K562 (cell line): ENCODE results near the gene CGREF1. TPM values are rescaled to one million over a fixed set of nuclear protein-coding genes. Genes with fewer than 3 reads are reported as not detected.
A peak's percentile ranks its signal among the peaks of the same experiment; 100 is the strongest.

Experiments
- ATAC-seq: fragments of 200-7000 bp; cut with Tn5 transposase; 3 replicates; pipeline ENCODE4 v1.9.1; 2020; ENCODE audit warnings: moderate library complexity
- BruUV-seq: library from RNA; stranded (reverse); fragments of 400-500 nt; replicated peaks from 2 replicates; lab custom pipeline; 2021; lab: Mats Ljungman, UMichigan
- CTCF ChIA-PET: fragments of 300-600 bp; formaldehyde crosslinking; extraction: SDS; loops from one replicate; lab custom pipeline; 2021; ENCODE audit warnings: low intra/inter-chr PET ratio; lab: Yijun Ruan, JAX
- POLR2A ChIA-PET: fragments of 300-600, 350-650 bp; sonication (Branson Sonifier 250); formaldehyde crosslinking; extraction: SDS; loops from one replicate; lab custom pipeline; 2021; ENCODE audit warnings: antibody characterized with exemption, inconsistent platforms; lab: Yijun Ruan, JAX
- DNase-seq, 4 experiments: peaks; one replicate each; pipeline versions ENCODE4 v3.0.0 to v3.0.0-alpha.2; 2011 to 2018; ENCODE audit warnings: low spot score in 3 of 4, mixed read lengths in 3 of 4; ENCODE audit errors: extremely low read depth in 1 of 4
- FAIRE-seq: peaks from 2 replicates; lab custom pipeline; 2011; peaks lifted over from hg19 to GRCh38; lab: Jason Lieb, UNC
- H2AFZ ChIP-seq: 2 replicates; pipeline ENCODE4 v1.6.0; 2011; ENCODE audit warnings: low read depth, low read length, control low read depth, inconsistent platforms
- H3K27ac ChIP-seq: fragments of 200-600 bp; 3 replicates; pipeline ENCODE4 v1.8.0; 2011; ENCODE audit warnings: low read depth, mild to moderate bottlenecking, control low read depth, inconsistent platforms, low read length, moderate library complexity, mixed read lengths; ENCODE audit errors: extremely low read depth
- H3K27me3 ChIP-seq, 2 experiments: fragments of 300-600 bp in 1 of 2; 2 replicates in 1 of 2; 3 replicates in 1 of 2; pipeline versions ENCODE4 v1.6.0 to v1.8.0; 2011; ENCODE audit warnings: inconsistent platforms in 2 of 2, low read length in 2 of 2, mild to moderate bottlenecking in 1 of 2, mixed read lengths in 1 of 2, moderate library complexity in 1 of 2; ENCODE audit not compliant: control insufficient read depth in 2 of 2, insufficient read depth in 2 of 2
- H3K36me3 ChIP-seq: fragments of 300-600 bp; 3 replicates; pipeline ENCODE4 v1.8.0; 2011; ENCODE audit warnings: mild to moderate bottlenecking, low read length, inconsistent platforms; ENCODE audit not compliant: control insufficient read depth, insufficient read depth
- H3K4me1 ChIP-seq, 2 experiments: fragments of 200-600 bp in 1 of 2; replicated peaks in 1 of 2; 2 replicates in 1 of 2; 3 replicates in 1 of 2; pipeline versions ENCODE4 v1.5.1 to v1.8.0; 2011; ENCODE audit warnings: inconsistent platforms in 2 of 2, low read length in 2 of 2, mild to moderate bottlenecking in 1 of 2, mixed read lengths in 1 of 2, moderate library complexity in 1 of 2; ENCODE audit not compliant: control insufficient read depth in 2 of 2, insufficient read depth in 2 of 2
- H3K4me2 ChIP-seq: 2 replicates; pipeline ENCODE4 v1.6.1; 2011; ENCODE audit warnings: low read length, control low read depth, inconsistent platforms, mixed read lengths; ENCODE audit not compliant: insufficient read depth
- H3K4me3 ChIP-seq: fragments of 200-600 bp; sonication (generic), shearing (Covaris generic); 2 replicates; pipeline ENCODE4 v1.5.1; 2016; ENCODE audit warnings: control low read depth, inconsistent platforms
- H3K79me2 ChIP-seq: fragments of 200-600 bp; 3 replicates; pipeline ENCODE4 v1.8.0; 2011; ENCODE audit warnings: low read length, inconsistent platforms; ENCODE audit not compliant: control insufficient read depth, insufficient read depth
- H3K9ac ChIP-seq, 2 experiments: 2 replicates each; pipeline versions ENCODE4 v1.6.0 to v1.6.1; 2011; ENCODE audit warnings: low read depth in 2 of 2, low read length in 2 of 2, control low read depth in 1 of 2, inconsistent platforms in 1 of 2, mild to moderate bottlenecking in 1 of 2, mixed read lengths in 1 of 2; ENCODE audit not compliant: insufficient read depth in 1 of 2
- H3K9me1 ChIP-seq: one replicate; pipeline ENCODE4 v1.6.0; 2011; ENCODE audit warnings: inconsistent platforms, mild to moderate bottlenecking, low read length, moderate library complexity; ENCODE audit not compliant: control insufficient read depth, insufficient read depth
- H3K9me3 ChIP-seq: replicated peaks from 2 replicates; pipeline ENCODE4 v1.5.1; 2011; ENCODE audit warnings: low read depth, low read length, inconsistent platforms; ENCODE audit not compliant: control insufficient read depth, insufficient read depth
- H4K20me1 ChIP-seq: replicated peaks from 2 replicates; pipeline ENCODE4 v1.6.1; 2011; ENCODE audit warnings: low read length, inconsistent platforms, mixed read lengths; ENCODE audit not compliant: control insufficient read depth, insufficient read depth
- CBX8 ChIP-seq: fragments of 200-600 bp; sonication (generic); IDR thresholded peaks from 2 replicates; pipeline ENCODE4 v1.6.1; 2012; ENCODE audit warnings: borderline replicate concordance, mixed run types, low read depth, mild to moderate bottlenecking, moderate library complexity, mixed read lengths, low read length, control low read depth, inconsistent platforms; ENCODE audit not compliant: poor library complexity, severe bottlenecking; ENCODE audit errors: extremely low read depth
- ELF4 ChIP-seq: fragments of 450-650 bp; formaldehyde crosslinking; IDR thresholded peaks from 2 replicates; pipeline ENCODE4 v1.4.0; 2022; ENCODE audit warnings: missing genetic modification characterization
- EP300 ChIP-seq: IDR thresholded peaks from 2 replicates; pipeline ENCODE4 v1.6.1; 2012; ENCODE audit warnings: low read length, improper control_type of control experiment
- FOXM1 ChIP-seq, 2 experiments: fragments of 450-650 bp in 1 of 2; sonication (generic) in 1 of 2; formaldehyde crosslinking in 1 of 2; IDR thresholded peaks; 2 replicates each; pipeline versions ENCODE4 v1.6.1 to v1.9.0; 2017 to 2022; ENCODE audit warnings: low read depth in 2 of 2, mild to moderate bottlenecking in 2 of 2, missing genetic modification reagents in 1 of 2, moderate library complexity in 1 of 2
- RBBP5 ChIP-seq: fragments of 200-600 bp; sonication (generic); IDR thresholded peaks from 2 replicates; pipeline ENCODE4 v1.6.1; 2012; ENCODE audit warnings: borderline replicate concordance, mild to moderate bottlenecking, low read length, control low read depth, inconsistent platforms; ENCODE audit not compliant: insufficient read depth, poor library complexity, severe bottlenecking
- ZBED1 ChIP-seq: IDR thresholded peaks from 2 replicates; pipeline ENCODE4 v1.6.1; 2014
- ZNF184 ChIP-seq: sonication (generic); formaldehyde crosslinking; IDR thresholded peaks from 2 replicates; pipeline ENCODE4 v1.5.0; 2020; ENCODE audit warnings: missing genetic modification reagents
- ZNF282 ChIP-seq: sonication (generic); formaldehyde crosslinking; IDR thresholded peaks from 2 replicates; pipeline ENCODE4 v1.8.1; 2023; ENCODE audit warnings: missing genetic modification reagents
- WGBS: fragments of 100-300 bp; shearing (Covaris generic); methylation state at CpG from one replicate; pipeline ENCODE4 v1.1.6; 2016; ENCODE audit warnings: low coverage, mixed read lengths; ENCODE audit not compliant: insufficient coverage; ENCODE audit errors: missing lambda C conversion rate; 5-methylcytosine and 5-hydroxymethylcytosine counted together
- in situ Hi-C: fragments of 300-500 bp; cut with MboI; formaldehyde crosslinking; loops from 4 replicates; pipeline ENCODE4 v1.15.0; 2018; ENCODE audit warnings: inconsistent platforms, mixed read lengths
- intact Hi-C: fragments of 100-400 bp; cut with micrococcal nuclease; formaldehyde crosslinking; loops from 2 replicates; pipeline ENCODE4 v1.14.2; 2022
- polyA plus RNA-seq, 8 experiments: library from polyadenylated mRNA; depleted of rRNA in 4 of 8; stranded (reverse) in 5 of 8; unstranded in 3 of 8; fragments of >200 nt; fragmentation: Nextera tagmentation in 2 of 8; fragmentation: Illumina TruSeq in 1 of 8; extraction: Ambion mirVana in 2 of 8; extraction: Trizol in 1 of 8; gene quantifications; 2 replicates each; pipeline versions ENCODE4 v1.2.1 to v1.2.3, GENCODE V29; 2011 to 2014; ENCODE audit warnings: inconsistent platforms in 1 of 8, missing spikeins in 1 of 8
- total RNA-seq, 7 experiments: library from RNA; depleted of rRNA in 6 of 7; stranded (reverse); fragments of >200 nt in 6 of 7; fragmentation: Illumina TruSeq in 2 of 7; extraction: Trizol in 2 of 7; gene quantifications; 2 replicates each; pipeline versions ENCODE4 v1.2.1 to v1.2.3, GENCODE V29; 2011 to 2021; ENCODE audit warnings: low replicate concordance in 1 of 7
- TF ChIP-seq, protein P1 (sequence below): fragments of 450-650 bp; IDR thresholded peaks from 2 replicates; pipeline ENCODE4 v1.6.1; 2016; ENCODE audit warnings: borderline replicate concordance
- TF ChIP-seq, protein P2 (sequence below): IDR thresholded peaks from 3 replicates; pipeline ENCODE4 v1.6.1; 2011; ENCODE audit warnings: borderline replicate concordance, mild to moderate bottlenecking; ENCODE audit not compliant: insufficient read length, insufficient read depth

CGREF1 gene
- total and polyA plus RNA-seq, 9 of the 15 experiments (the other 6 are each of a cell fraction or from before 2014, with no cell fraction given) = 0.07 to 0.50 (median 0.37) TPM

DNA sequence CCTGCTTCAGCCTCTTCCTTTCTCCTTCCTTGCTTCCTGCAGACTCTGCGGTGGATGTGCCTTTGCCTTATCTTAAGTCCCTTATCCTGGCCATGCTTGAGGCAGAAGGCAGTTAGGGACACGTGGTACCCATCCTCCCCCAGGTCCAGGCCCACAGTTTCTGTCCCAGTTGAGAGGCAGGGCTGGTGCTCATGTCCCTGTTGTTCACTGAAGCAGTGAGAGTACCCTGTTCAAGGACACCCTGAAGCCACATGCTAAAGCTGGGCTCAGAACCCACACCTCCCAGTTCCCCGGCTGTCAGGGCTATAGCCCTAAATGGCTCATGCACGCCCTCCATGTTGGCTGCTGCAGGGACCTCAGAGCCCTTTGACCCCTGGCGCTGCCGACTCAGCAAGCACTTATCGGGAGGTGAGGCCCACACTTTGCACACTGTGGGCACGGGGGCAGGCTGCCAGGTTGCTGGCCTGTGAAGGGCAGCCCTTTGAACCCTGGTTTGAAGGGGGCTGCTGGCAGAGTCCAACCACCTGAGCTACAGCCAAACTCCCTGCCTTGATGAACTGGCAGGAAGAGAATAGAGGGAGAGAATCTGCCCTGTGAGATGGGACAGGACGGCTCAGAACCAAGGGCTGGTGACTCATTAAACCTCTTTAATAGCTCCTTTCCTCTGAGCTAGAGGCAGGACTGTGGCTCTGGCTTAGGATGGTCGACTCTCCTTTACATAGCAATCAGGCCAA, 26.1 kb downstream of the CGREF1 start (continued):
- TF ChIP-seq CBX8 = no peak

DNA sequence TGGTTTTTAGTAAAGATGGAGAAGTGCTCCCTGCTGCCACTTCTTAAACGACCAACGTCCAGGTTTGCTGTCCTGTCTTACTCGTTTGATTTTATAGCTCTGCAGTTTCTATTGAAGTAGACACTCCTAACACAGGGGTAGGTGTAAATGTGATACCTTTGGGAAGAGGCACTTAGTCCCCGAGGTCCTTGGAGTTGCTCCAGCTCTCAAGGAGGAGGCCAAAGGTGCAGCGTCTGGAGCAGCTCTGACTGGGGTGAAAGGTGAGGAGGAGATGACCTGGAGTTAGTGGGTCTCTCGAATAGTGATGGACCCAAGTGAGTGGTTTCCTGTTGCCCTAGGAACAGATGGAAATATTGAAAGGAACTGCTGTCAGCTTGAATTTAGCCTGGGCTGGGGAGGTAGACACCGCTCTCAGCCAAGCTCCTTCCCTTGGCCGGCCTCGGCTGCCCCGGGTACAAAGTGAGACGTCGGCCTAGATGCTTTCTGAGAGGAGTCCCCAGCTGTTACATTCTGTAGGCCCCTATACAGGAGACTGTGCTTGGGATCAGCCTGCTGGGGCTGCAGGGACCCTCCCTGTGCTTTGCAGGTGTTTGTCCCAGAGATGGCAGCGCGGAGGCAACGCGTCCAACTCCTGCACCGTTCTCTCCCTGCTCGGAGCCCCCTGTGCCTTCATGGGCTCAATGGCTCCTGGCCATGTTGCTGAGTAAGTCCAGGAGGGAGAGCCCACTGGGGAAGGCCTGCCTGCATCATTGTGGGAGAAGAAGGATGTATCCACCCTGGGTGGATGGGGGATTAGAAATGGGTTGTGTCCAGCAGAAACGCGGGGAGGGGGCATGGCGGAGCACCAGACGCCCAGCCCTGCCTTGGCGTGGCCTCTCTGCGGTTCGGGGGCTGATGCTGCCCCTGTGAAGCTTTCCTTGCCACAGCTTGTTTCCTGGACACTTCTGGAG, 26.9 kb downstream of the CGREF1 start:
- CTCF ChIA-PET = interaction anchor here (0.8 kb wide), 1 partner anchor 132 kb away, joined by 3 read pairs; no protein-coding TSS in a partner anchor
- Histone ChIP-seq H3K9ac (peak overlapping the region; percentile 35 to 77; a peak in 3 of 4 replicates), H3K27ac (peak overlapping the region; percentile 69)

More for the DNA sequence above, 26.9 kb downstream of the CGREF1 start:
- Histone ChIP-seq H3K4me2 (peak overlapping the region; percentile 50), H2AFZ (peak overlapping the region; percentile 94), H3K36me3 (no peaks in the 10 kb centered on the region; the same call in 2 of the 3 replicates), H3K9me3 (no peaks in the 10 kb centered on the region), H3K27me3 (no peaks in the 10 kb centered on the region), H3K9me1 (no peaks in the 10 kb centered on the region), H3K4me3 (no peak overlapping the region)
- 55% methylated on average over 25 of the region's 25 CpGs for WGBS
- POLR2A ChIA-PET = interaction anchor here (0.6 to 3.6 kb wide), 3 partner anchors 10 to 685 kb away, joined by 3 to 11 read pairs (median 3); no protein-coding TSS in a partner anchor
- in situ Hi-C loops = no loop called here
- FAIRE-seq = peak; percentile 51
- DNase-seq = no peak
- BruUV-seq = no TSS peak
- TF ChIP-seq RBBP5 = peak; percentile 37
- TF ChIP-seq, protein P1, sequence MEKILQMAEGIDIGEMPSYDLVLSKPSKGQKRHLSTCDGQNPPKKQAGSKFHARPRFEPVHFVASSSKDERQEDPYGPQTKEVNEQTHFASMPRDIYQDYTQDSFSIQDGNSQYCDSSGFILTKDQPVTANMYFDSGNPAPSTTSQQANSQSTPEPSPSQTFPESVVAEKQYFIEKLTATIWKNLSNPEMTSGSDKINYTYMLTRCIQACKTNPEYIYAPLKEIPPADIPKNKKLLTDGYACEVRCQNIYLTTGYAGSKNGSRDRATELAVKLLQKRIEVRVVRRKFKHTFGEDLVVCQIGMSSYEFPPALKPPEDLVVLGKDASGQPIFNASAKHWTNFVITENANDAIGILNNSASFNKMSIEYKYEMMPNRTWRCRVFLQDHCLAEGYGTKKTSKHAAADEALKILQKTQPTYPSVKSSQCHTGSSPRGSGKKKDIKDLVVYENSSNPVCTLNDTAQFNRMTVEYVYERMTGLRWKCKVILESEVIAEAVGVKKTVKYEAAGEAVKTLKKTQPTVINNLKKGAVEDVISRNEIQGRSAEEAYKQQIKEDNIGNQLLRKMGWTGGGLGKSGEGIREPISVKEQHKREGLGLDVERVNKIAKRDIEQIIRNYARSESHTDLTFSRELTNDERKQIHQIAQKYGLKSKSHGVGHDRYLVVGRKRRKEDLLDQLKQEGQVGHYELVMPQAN = no peak
- no peak for TF ChIP-seq ZNF282 (CRISPR knock-in tag)
- no peak for TF ChIP-seq ELF4 (CRISPR knock-in tag)
- no peak for TF ChIP-seq ZNF184
- TF ChIP-seq EP300 = no peak
- TF ChIP-seq, protein P2, sequence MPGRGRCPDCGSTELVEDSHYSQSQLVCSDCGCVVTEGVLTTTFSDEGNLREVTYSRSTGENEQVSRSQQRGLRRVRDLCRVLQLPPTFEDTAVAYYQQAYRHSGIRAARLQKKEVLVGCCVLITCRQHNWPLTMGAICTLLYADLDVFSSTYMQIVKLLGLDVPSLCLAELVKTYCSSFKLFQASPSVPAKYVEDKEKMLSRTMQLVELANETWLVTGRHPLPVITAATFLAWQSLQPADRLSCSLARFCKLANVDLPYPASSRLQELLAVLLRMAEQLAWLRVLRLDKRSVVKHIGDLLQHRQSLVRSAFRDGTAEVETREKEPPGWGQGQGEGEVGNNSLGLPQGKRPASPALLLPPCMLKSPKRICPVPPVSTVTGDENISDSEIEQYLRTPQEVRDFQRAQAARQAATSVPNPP = no peak
- 0 out of 2 replicates have a peak, but pooled peaks have one; percentile 29 for TF ChIP-seq ZBED1
- no peak for TF ChIP-seq FOXM1 (IDR thresholded peaks at IDR 0.05; ENCODE audit: low read depth)
- 0 out of 2 replicates have a peak, but pooled peaks have one; percentile 10 for TF ChIP-seq FOXM1 (CRISPR knock-in tag; IDR thresholded peaks at IDR 0.05; ENCODE audit: low read depth)
- TF ChIP-seq, all 486 proteins: peak for 3
- 0 out of 3 replicates have a peak, but pooled peaks have one; percentile 2 for ATAC-seq
- no peaks in the 10 kb centered on the region for H4K20me1 ChIP-seq
- H3K79me2 ChIP-seq = peaks cover 9% of the 10 kb centered on the region; the same call in 2 of the 3 replicates
- intact Hi-C loops = no loop called here
- peaks cover 57 to 62% of the 10 kb centered on the region in 2 experiments for H3K4me1 ChIP-seq
